ENCODE results near the gene STK39.

STK39 gene

DNA sequence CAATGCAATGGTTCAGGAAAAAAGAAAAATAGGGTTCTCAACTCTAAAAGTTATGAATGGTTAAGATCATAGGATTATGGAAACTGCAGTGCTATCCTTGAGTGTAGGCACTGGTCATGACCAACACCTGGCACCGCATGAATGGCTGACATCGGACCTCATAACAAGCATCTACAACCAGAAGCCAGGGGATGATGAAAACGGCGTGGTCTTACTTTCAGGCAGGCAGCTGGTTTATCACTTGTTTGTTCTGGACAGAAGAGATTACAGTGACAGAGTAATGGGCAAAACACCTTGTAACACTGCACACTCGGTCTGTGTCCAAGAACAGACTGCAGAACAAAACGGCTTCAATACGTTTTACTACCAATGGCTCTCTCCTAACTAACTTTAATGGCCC lies 132.8 kb downstream of the STK39 start:
- H3K27me3 ChIP-seq (ENCODE audit: insufficient read depth, low read length) = no peaks in the 10 kb centered on the region
- no peak overlapping the region for H2AK5ac ChIP-seq (ENCODE audit: low read length)
- no peak overlapping the region for H3K23ac ChIP-seq (ENCODE audit: low read length)
- no peak overlapping the region for H4K8ac ChIP-seq (ENCODE audit: low read depth, low read length)
- no peak overlapping the region for H3K27ac ChIP-seq (ENCODE audit: low read depth, low read length)
- no peak overlapping the region for H2BK5ac ChIP-seq (ENCODE audit: low read depth, low read length, poor library complexity)
- no peaks in the 10 kb centered on the region for H3K79me2 ChIP-seq (ENCODE audit: control insufficient read depth, insufficient read depth, low read length, poor library complexity)
- DNase-seq = no peak
- H3K4ac ChIP-seq (ENCODE audit: low read depth, low read length) = no peak overlapping the region
- H3K36me3 ChIP-seq (ENCODE audit: control insufficient read depth in 1 of 2, insufficient read depth in 2 of 2, low read length in 2 of 2) = no peaks in the 10 kb centered on the region
- no peak overlapping the region for H3K18ac ChIP-seq (ENCODE audit: low read length)
- no peak overlapping the region for H2AFZ ChIP-seq (ENCODE audit: insufficient read depth, low read length, poor library complexity)
- no peak overlapping the region for H3K14ac ChIP-seq (ENCODE audit: low read length)
- no peak overlapping the region for H3K4me2 ChIP-seq (ENCODE audit: low read length)
- no peak overlapping the region for H3K4me3 ChIP-seq (ENCODE audit: low read depth, low read length)
- no peaks in the 10 kb centered on the region for H3K4me1 ChIP-seq (ENCODE audit: control insufficient read depth in 1 of 2, insufficient read depth in 2 of 2, low read length in 2 of 2)
- no peak overlapping the region for H4K12ac ChIP-seq (ENCODE audit: low read depth, low read length)
- H3K9me3 ChIP-seq (ENCODE audit: insufficient read depth, low read depth, low read length) = no peaks in the 10 kb centered on the region
- H3K79me1 ChIP-seq (ENCODE audit: low read length) = no peaks in the 10 kb centered on the region
- H2BK120ac ChIP-seq (ENCODE audit: insufficient read depth, low read length, poor library complexity) = no peak overlapping the region
- H4K91ac ChIP-seq (ENCODE audit: low read depth, low read length) = no peak overlapping the region
- no peak overlapping the region for H2BK12ac ChIP-seq (ENCODE audit: low read length)
- no peak overlapping the region for H3K9ac ChIP-seq (ENCODE audit: low read length)
- no CpG with 5 or more reads among the region's 7 CpGs for WGBS (ENCODE audit: extremely low coverage, insufficient coverage, insufficient read length)

DNA sequence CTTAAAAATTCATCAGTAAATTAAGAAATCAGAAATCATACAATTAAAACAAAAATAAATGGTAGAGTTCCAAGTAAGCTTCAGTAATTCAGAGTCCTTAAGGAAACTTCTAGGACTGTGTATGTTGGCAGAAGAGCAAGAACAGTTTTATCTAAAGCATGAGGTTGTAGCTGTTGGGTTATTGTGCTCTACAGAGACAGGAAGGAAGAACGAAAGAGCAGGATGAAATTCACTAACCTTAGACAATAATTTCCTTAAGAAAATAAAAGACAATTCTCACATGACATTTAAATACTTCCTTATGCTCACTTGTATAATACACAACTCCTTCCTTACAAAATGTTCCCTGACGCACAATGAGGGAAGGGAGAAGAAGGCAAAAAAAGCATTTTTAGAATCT lies 133.4 kb downstream of the STK39 start:
- Histone ChIP-seq H3K9ac (ENCODE audit: low read length) (no peak overlapping the region), H4K91ac (ENCODE audit: low read depth, low read length) (no peak overlapping the region), H3K4me2 (ENCODE audit: low read length) (no peak overlapping the region), H3K27me3 (ENCODE audit: insufficient read depth, low read length) (no peaks in the 10 kb centered on the region), H3K9me3 (ENCODE audit: insufficient read depth, low read depth, low read length) (no peaks in the 10 kb centered on the region), H2BK120ac (ENCODE audit: insufficient read depth, low read length, poor library complexity) (no peak overlapping the region), H2BK5ac (ENCODE audit: low read depth, low read length, poor library complexity) (no peak overlapping the region), H3K79me1 (ENCODE audit: low read length) (no peaks in the 10 kb centered on the region), H2AK5ac (ENCODE audit: low read length) (no peak overlapping the region), H3K4me3 (ENCODE audit: low read depth, low read length) (no peak overlapping the region), H3K18ac (ENCODE audit: low read length) (no peak overlapping the region), H3K79me2 (ENCODE audit: control insufficient read depth, insufficient read depth, low read length, poor library complexity) (no peaks in the 10 kb centered on the region), H3K4ac (ENCODE audit: low read depth, low read length) (no peak overlapping the region), H3K27ac (ENCODE audit: low read depth, low read length) (no peak overlapping the region), H3K23ac (ENCODE audit: low read length) (no peak overlapping the region), H2BK12ac (ENCODE audit: low read length) (no peak overlapping the region), H4K12ac (ENCODE audit: low read depth, low read length) (no peak overlapping the region), H3K4me1 (ENCODE audit: control insufficient read depth in 1 of 2, insufficient read depth in 2 of 2, low read length in 2 of 2) (no peaks in the 10 kb centered on the region), H4K8ac (ENCODE audit: low read depth, low read length) (no peak overlapping the region), H2AFZ (ENCODE audit: insufficient read depth, low read length, poor library complexity) (no peak overlapping the region), H3K36me3 (ENCODE audit: control insufficient read depth in 1 of 2, insufficient read depth in 2 of 2, low read length in 2 of 2) (no peaks in the 10 kb centered on the region), H3K14ac (ENCODE audit: low read length) (no peak overlapping the region)
- WGBS (ENCODE audit: extremely low coverage, insufficient coverage, insufficient read length) = no CpG with 5 or more reads among the region's 2 CpGs
- DNase-seq = no peak

DNA sequence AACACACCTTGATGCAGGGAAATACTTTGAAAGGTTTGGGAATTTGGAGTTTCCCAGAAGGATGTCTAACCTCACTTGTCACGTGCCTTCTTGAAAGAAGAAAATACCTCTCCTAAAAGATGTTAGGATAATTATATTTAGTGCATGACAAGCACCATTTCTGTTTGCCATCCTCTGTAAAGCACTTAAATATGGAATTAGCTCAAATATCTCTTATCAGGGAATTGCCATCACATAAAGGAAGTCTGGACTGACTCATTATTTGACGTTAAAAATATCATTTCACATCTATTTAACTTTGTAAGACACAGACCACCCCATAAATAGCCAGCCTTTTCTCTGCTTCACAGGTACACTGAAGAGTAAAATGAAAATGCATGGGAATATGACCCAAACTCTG lies 140.1 kb downstream of the STK39 start:
- Histone ChIP-seq H4K12ac (ENCODE audit: low read depth, low read length) (no peak overlapping the region), H2BK120ac (ENCODE audit: insufficient read depth, low read length, poor library complexity) (no peak overlapping the region), H3K79me1 (ENCODE audit: low read length) (no peaks in the 10 kb centered on the region), H3K9me3 (ENCODE audit: insufficient read depth, low read depth, low read length) (no peaks in the 10 kb centered on the region), H2BK12ac (ENCODE audit: low read length) (no peak overlapping the region), H3K9ac (ENCODE audit: low read length) (no peak overlapping the region), H3K4me3 (ENCODE audit: low read depth, low read length) (no peak overlapping the region), H3K79me2 (ENCODE audit: control insufficient read depth, insufficient read depth, low read length, poor library complexity) (no peaks in the 10 kb centered on the region), H2BK5ac (ENCODE audit: low read depth, low read length, poor library complexity) (no peak overlapping the region), H3K4ac (ENCODE audit: low read depth, low read length) (no peak overlapping the region), H2AK5ac (ENCODE audit: low read length) (no peak overlapping the region), H4K8ac (ENCODE audit: low read depth, low read length) (no peak overlapping the region), H2AFZ (ENCODE audit: insufficient read depth, low read length, poor library complexity) (no peak overlapping the region), H3K4me1 (ENCODE audit: control insufficient read depth in 1 of 2, insufficient read depth in 2 of 2, low read length in 2 of 2) (no peaks in the 10 kb centered on the region), H3K27me3 (ENCODE audit: insufficient read depth, low read length) (no peaks in the 10 kb centered on the region), H3K4me2 (ENCODE audit: low read length) (no peak overlapping the region), H3K27ac (ENCODE audit: low read depth, low read length) (no peak overlapping the region), H3K23ac (ENCODE audit: low read length) (no peak overlapping the region), H3K36me3 (ENCODE audit: control insufficient read depth in 1 of 2, insufficient read depth in 2 of 2, low read length in 2 of 2) (no peaks in the 10 kb centered on the region), H3K18ac (ENCODE audit: low read length) (no peak overlapping the region), H4K91ac (ENCODE audit: low read depth, low read length) (no peak overlapping the region), H3K14ac (ENCODE audit: low read length) (no peak overlapping the region)
- WGBS (ENCODE audit: extremely low coverage, insufficient coverage, insufficient read length) = no CpG with 5 or more reads among the region's 2 CpGs
- no peak for DNase-seq

DNA sequence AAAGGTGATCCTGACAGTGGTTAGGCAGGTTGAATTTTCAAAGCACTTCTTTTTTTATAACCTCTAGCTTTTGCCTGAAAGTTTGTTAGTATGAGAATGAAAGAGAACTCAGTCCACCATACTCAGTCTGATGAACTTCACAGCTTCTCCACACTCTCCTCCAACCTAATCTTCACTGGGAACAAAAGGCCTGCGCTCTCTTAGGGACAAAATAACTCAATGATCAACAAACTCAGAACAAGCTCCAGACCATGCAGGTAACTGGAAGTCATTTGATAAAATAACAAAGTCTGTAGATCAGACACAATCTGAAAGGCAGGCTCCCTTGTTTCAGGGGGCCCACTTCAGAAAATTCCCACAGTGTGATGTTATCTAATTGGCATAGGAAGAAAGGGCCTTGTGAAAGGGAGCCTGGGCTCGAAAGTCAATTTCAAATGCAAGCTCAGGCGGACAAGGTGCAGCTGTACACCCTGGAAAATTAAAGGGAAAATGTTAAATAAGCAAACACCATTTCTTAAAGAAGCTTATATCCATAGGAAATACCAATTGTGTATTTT lies 142.2 kb downstream of the STK39 start:
- no peak overlapping the region for H2BK12ac ChIP-seq (ENCODE audit: low read length)
- H2AK5ac ChIP-seq (ENCODE audit: low read length) = no peak overlapping the region
- no peak overlapping the region for H3K4me2 ChIP-seq (ENCODE audit: low read length)
- no peak overlapping the region for H2BK120ac ChIP-seq (ENCODE audit: insufficient read depth, low read length, poor library complexity)
- DNase-seq = no peak
- no peaks in the 10 kb centered on the region for H3K79me2 ChIP-seq (ENCODE audit: control insufficient read depth, insufficient read depth, low read length, poor library complexity)
- no peak overlapping the region for H3K23ac ChIP-seq (ENCODE audit: low read length)
- H2BK5ac ChIP-seq (ENCODE audit: low read depth, low read length, poor library complexity) = no peak overlapping the region
- H3K79me1 ChIP-seq (ENCODE audit: low read length) = no peaks in the 10 kb centered on the region
- H4K8ac ChIP-seq (ENCODE audit: low read depth, low read length) = no peak overlapping the region
- no peak overlapping the region for H2AFZ ChIP-seq (ENCODE audit: insufficient read depth, low read length, poor library complexity)
- no peak overlapping the region for H4K12ac ChIP-seq (ENCODE audit: low read depth, low read length)
- no peaks in the 10 kb centered on the region for H3K9me3 ChIP-seq (ENCODE audit: insufficient read depth, low read depth, low read length)
- no peak overlapping the region for H3K18ac ChIP-seq (ENCODE audit: low read length)
- no peak overlapping the region for H4K91ac ChIP-seq (ENCODE audit: low read depth, low read length)
- H3K9ac ChIP-seq (ENCODE audit: low read length) = no peak overlapping the region
- H3K4me3 ChIP-seq (ENCODE audit: low read depth, low read length) = no peak overlapping the region
- no peaks in the 10 kb centered on the region for H3K27me3 ChIP-seq (ENCODE audit: insufficient read depth, low read length)
- no peaks in the 10 kb centered on the region for H3K4me1 ChIP-seq (ENCODE audit: control insufficient read depth in 1 of 2, insufficient read depth in 2 of 2, low read length in 2 of 2)
- no peaks in the 10 kb centered on the region for H3K36me3 ChIP-seq (ENCODE audit: control insufficient read depth in 1 of 2, insufficient read depth in 2 of 2, low read length in 2 of 2)
- no peak overlapping the region for H3K14ac ChIP-seq (ENCODE audit: low read length)
- WGBS (ENCODE audit: extremely low coverage, insufficient coverage, insufficient read length) = no CpG with 5 or more reads among the region's 3 CpGs
- H3K27ac ChIP-seq (ENCODE audit: low read depth, low read length) = no peak overlapping the region
- H3K4ac ChIP-seq (ENCODE audit: low read depth, low read length) = no peak overlapping the region

Data from trophoblast cell (in vitro differentiated cells and primary cell).